ENCODE results near the gene EIPR1.

GRCh38 chr2:3289171-3289515 is 88.5 kb downstream of the EIPR1 start:
- TF ChIP-seq EZH2 (IDR thresholded peaks at IDR 0.05; ENCODE audit: low read length, missing control alignments) = no peak
- TF ChIP-seq CTCF (conservative IDR thresholded peaks at IDR 0.05 in 1 of 2, IDR thresholded peaks at IDR 0.05 in 1 of 2; ENCODE audit: low read depth in 1 of 2, low read length in 2 of 2) = no peak
